MM.1S (cell line): ENCODE results near the gene S100B.
"Not testable (repeated sequence)": the region's sequence is repeated elsewhere in the genome, so short reads cannot be mapped to it uniquely, and the experiment has no call there.

Experiments
- CTCF ChIP-seq: fragments of 300-600 bp; sonication (generic); IDR thresholded peaks from 2 replicates; pipeline ENCODE4 v1.5.1; 2016; ENCODE audit warnings: antibody characterized with exemption, low read length, mixed read lengths
- EZH2 ChIP-seq: fragments of 300-600 bp; sonication (generic); optimal IDR thresholded peaks from 2 replicates; pipeline ENCODE3; 2017; ENCODE audit warnings: low read depth, mild to moderate bottlenecking, antibody characterized with exemption, low read length, mixed read lengths
- EZH2phosphoT487 ChIP-seq: fragments of 300-600 bp; sonication (generic); IDR thresholded peaks from 2 replicates; pipeline ENCODE4 v1.6.1; 2018; ENCODE audit warnings: antibody characterized with exemption, low read length

DNA sequence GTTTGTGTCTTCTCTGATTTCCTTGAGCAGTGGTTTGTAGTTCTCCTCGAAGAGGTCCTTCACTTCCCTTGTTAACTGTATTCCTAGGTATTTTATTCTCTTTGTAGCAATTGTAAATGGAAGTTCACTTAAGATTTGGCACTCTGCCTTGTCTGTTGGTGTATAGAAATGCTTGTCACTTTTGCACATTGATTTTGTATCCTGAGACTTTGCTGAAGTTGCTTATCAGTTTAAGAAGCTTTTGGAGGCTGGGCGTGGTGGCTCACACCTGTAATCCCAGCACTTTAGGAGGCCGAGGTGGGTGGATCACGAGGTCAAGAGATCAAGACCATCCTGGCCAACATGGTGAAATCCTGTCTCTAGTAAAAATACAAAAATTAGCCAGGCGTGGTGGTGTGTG lies 27.1 kb downstream of the S100B start:
- TF ChIP-seq CTCF, EZH2phosphoT487, EZH2: not testable (repeated sequence)
